H9 (cell line): ENCODE data around the gene ANKRD17. TPM values are rescaled to one million over a fixed set of nuclear protein-coding genes. Genes with fewer than 3 reads are reported as not detected.
A peak's percentile ranks its signal among the peaks of the same experiment; 100 is the strongest.

Source experiments
- DNase-seq: peaks from one replicate; pipeline ENCODE4 v3.0.0-alpha.2; 2017
- H2AFZ ChIP-seq: one replicate; pipeline ENCODE4 v1.6.1; 2013; ENCODE audit warnings: mild to moderate bottlenecking, low read length, control low read depth, moderate library complexity
- H2AK5ac ChIP-seq: 2 replicates; pipeline ENCODE4 v1.6.1; 2013; ENCODE audit warnings: low read length, control low read depth, mixed read lengths; ENCODE audit not compliant: insufficient read length
- H2BK120ac ChIP-seq: one replicate; pipeline ENCODE4 v1.6.1; 2013; ENCODE audit warnings: low read depth, mild to moderate bottlenecking, low read length, control low read depth, inconsistent platforms; ENCODE audit not compliant: poor library complexity, severe bottlenecking
- H2BK12ac ChIP-seq: 2 replicates; pipeline ENCODE4 v1.6.1; 2013; ENCODE audit warnings: low read length, control low read depth, mixed read lengths, low read depth; ENCODE audit not compliant: insufficient read length
- H2BK15ac ChIP-seq: 2 replicates; pipeline ENCODE4 v1.6.1; 2013; ENCODE audit warnings: low read depth, low read length, control low read depth
- H2BK20ac ChIP-seq: one replicate; pipeline ENCODE4 v1.6.1; 2013; ENCODE audit warnings: low read depth, mild to moderate bottlenecking, low read length, control low read depth, inconsistent platforms; ENCODE audit not compliant: poor library complexity, severe bottlenecking
- H2BK5ac ChIP-seq: 2 replicates; pipeline ENCODE4 v1.6.1; 2013; ENCODE audit warnings: low read length, control low read depth, mixed read lengths; ENCODE audit not compliant: insufficient read length
- H3K14ac ChIP-seq: 2 replicates; pipeline ENCODE4 v1.6.1; 2013; ENCODE audit warnings: low read length, control low read depth; ENCODE audit not compliant: insufficient read depth
- H3K18ac ChIP-seq: 2 replicates; pipeline ENCODE4 v1.6.1; 2013; ENCODE audit warnings: low read depth, mild to moderate bottlenecking, mixed read lengths, low read length, control low read depth; ENCODE audit not compliant: insufficient read length
- H3K23ac ChIP-seq: 2 replicates; pipeline ENCODE4 v1.6.1; 2013; ENCODE audit warnings: low read length, control low read depth, mixed read lengths, low read depth; ENCODE audit not compliant: insufficient read length
- H3K23me2 ChIP-seq: 2 replicates; pipeline ENCODE4 v1.6.1; 2013; ENCODE audit warnings: low read depth, mild to moderate bottlenecking, mixed read lengths, low read length, control low read depth; ENCODE audit not compliant: insufficient read length, poor library complexity, severe bottlenecking
- H3K27ac ChIP-seq: 2 replicates; pipeline ENCODE4 v1.5.1; 2013; ENCODE audit warnings: low read length, control low read depth, mixed read lengths, low read depth; ENCODE audit not compliant: insufficient read length
- H3K27me3 ChIP-seq: 2 replicates; pipeline ENCODE4 v1.6.1; 2013; ENCODE audit warnings: low read length, control low read depth, inconsistent platforms; ENCODE audit not compliant: insufficient read depth
- H3K4ac ChIP-seq: 2 replicates; pipeline ENCODE4 v1.6.1; 2013; ENCODE audit warnings: low read depth, mild to moderate bottlenecking, control low read depth, inconsistent platforms, low read length, moderate library complexity
- H3K4me1 ChIP-seq: 2 replicates; pipeline ENCODE4 v1.6.1; 2013; ENCODE audit warnings: low read length, control low read depth, inconsistent platforms; ENCODE audit not compliant: insufficient read depth
- H3K4me2 ChIP-seq: 2 replicates; pipeline ENCODE4 v1.6.1; 2013; ENCODE audit warnings: low read length, control low read depth, mixed read lengths; ENCODE audit not compliant: insufficient read length, insufficient read depth
- H3K56ac ChIP-seq: 2 replicates; pipeline ENCODE4 v1.6.1; 2013; ENCODE audit warnings: low read depth, mild to moderate bottlenecking, mixed read lengths, low read length, control low read depth; ENCODE audit not compliant: insufficient read length
- H3K79me1 ChIP-seq: 2 replicates; pipeline ENCODE4 v1.6.1; 2013; ENCODE audit warnings: low read depth, mild to moderate bottlenecking, moderate library complexity, low read length, control low read depth, inconsistent platforms; ENCODE audit not compliant: insufficient read depth, poor library complexity, severe bottlenecking
- H3K79me2 ChIP-seq: 2 replicates; pipeline ENCODE4 v1.6.1; 2013; ENCODE audit warnings: low read length, control low read depth, inconsistent platforms; ENCODE audit not compliant: insufficient read depth
- H3K9ac ChIP-seq: 2 replicates; pipeline ENCODE4 v1.6.1; 2013; ENCODE audit warnings: low read length, control low read depth, mixed read lengths; ENCODE audit not compliant: insufficient read length; ENCODE audit errors: extremely low read depth
- H3K9me3 ChIP-seq: one replicate; pipeline ENCODE4 v1.6.1; 2013; ENCODE audit warnings: low read depth, low read length, inconsistent platforms; ENCODE audit not compliant: control insufficient read depth
- H3T11ph ChIP-seq: one replicate; pipeline ENCODE4 v1.6.1; 2013; ENCODE audit warnings: mild to moderate bottlenecking, low read length, control low read depth, inconsistent platforms
- H4K20me1 ChIP-seq: one replicate; pipeline ENCODE4 v1.6.1; 2013; ENCODE audit not compliant: control insufficient read depth, insufficient read length, insufficient read depth
- H4K5ac ChIP-seq: 2 replicates; pipeline ENCODE4 v1.6.1; 2013; ENCODE audit warnings: low read depth, mild to moderate bottlenecking, mixed read lengths, low read length, control low read depth; ENCODE audit not compliant: insufficient read length
- H4K8ac ChIP-seq: replicated peaks from 2 replicates; pipeline ENCODE4 v1.6.1; 2013; ENCODE audit warnings: low read length, control low read depth, mixed read lengths, low read depth; ENCODE audit not compliant: insufficient read length
- H4K91ac ChIP-seq: 2 replicates; pipeline ENCODE4 v1.6.1; 2013; ENCODE audit warnings: low read depth, mild to moderate bottlenecking, moderate library complexity, mixed read lengths, low read length, control low read depth; ENCODE audit not compliant: insufficient read length
- H3K27ac Mint-ChIP-seq, 3 experiments: 2 replicates in 2 of 3; 3 replicates in 1 of 3; pipeline ENCODE4 v1.8.0; 2020 to 2021; ENCODE audit warnings: mixed read lengths in 3 of 3, mild to moderate bottlenecking in 1 of 3, moderate library complexity in 1 of 3
- H3K27me3 Mint-ChIP-seq: 2 replicates; pipeline ENCODE4 v1.8.0; 2021; ENCODE audit warnings: low read depth, mild to moderate bottlenecking, moderate library complexity, mixed read lengths
- H3K36me3 Mint-ChIP-seq, 3 experiments: 2 replicates in 2 of 3; 3 replicates in 1 of 3; pipeline ENCODE4 v1.8.0; 2020 to 2021; ENCODE audit warnings: low read depth in 3 of 3, mixed read lengths in 3 of 3; ENCODE audit not compliant: insufficient read depth in 1 of 3
- H3K4me1 Mint-ChIP-seq, 2 experiments: 2 replicates each; pipeline ENCODE4 v1.8.0; 2020; ENCODE audit warnings: mixed read lengths in 2 of 2
- H3K4me3 Mint-ChIP-seq, 2 experiments: 2 replicates in 1 of 2; 3 replicates in 1 of 2; pipeline ENCODE4 v1.8.0; 2020 to 2021; ENCODE audit warnings: mild to moderate bottlenecking in 2 of 2, mixed read lengths in 2 of 2, moderate library complexity in 1 of 2
- H3K9me3 Mint-ChIP-seq, 2 experiments: 2 replicates in 1 of 2; 3 replicates in 1 of 2; pipeline ENCODE4 v1.8.0; 2020; ENCODE audit warnings: mild to moderate bottlenecking in 2 of 2, mixed read lengths in 2 of 2, moderate library complexity in 1 of 2
- CTCF ChIP-seq: fragments of 200-600 bp; sonication (generic); conservative IDR thresholded peaks from 3 replicates; pipeline ENCODE4 v1.8.0; 2021; ENCODE audit warnings: antibody characterized with exemption, mild to moderate bottlenecking
- WGBS: extraction: QIAGEN DNeasy Blood & Tissue Kit; methylation state at CpG from one replicate; pipeline ENCODE4 v1.1.7; 2013; ENCODE audit warnings: missing lambda C conversion rate, low lambda C conversion rate, mixed read lengths; ENCODE audit not compliant: insufficient read length; ENCODE audit errors: extremely low coverage; 5-methylcytosine and 5-hydroxymethylcytosine counted together
- total RNA-seq: library from RNA; stranded (reverse); gene quantifications from 2 replicates; pipeline ENCODE4 v1.2.1, GENCODE V29; 2021

Gene ANKRD17
- total RNA-seq, 1 experiment from 2014 or later: 82.4 TPM

DNA sequence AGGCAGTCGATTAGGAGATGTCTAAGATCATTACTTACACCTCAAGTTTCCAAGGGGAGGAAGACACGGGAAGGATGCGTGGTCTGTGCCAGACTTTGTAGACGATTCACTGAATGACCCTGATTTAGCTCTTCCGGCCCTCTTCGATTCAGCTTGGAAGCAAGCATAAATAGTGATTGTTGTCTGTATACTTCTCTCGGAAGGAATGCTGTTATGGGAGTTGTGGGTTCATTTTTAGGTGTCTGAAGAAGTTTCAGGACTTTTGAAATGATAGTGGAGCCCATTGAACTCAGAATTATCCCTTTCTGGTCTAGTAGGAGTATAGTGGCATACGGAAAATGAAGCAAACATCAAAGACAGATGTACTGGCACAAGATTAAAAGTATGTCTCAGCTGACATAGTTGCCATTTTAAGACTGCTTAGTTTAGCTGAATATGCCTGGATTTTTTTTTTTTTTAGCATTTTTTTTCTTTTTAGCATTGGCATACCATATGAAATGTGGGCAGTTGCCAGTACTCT, 1.0 kb upstream of the ANKRD17 start:
- Histone ChIP-seq H3K23me2 (peaks cover 8% of the 10 kb centered on the region), H3K79me1 (no peaks in the 10 kb centered on the region), H2AK5ac (no peak overlapping the region), H2BK20ac (no peak overlapping the region), H4K91ac (no peak overlapping the region), H4K8ac (no peak overlapping the region), H2BK5ac (peak overlapping the region; percentile 66), H3K18ac (peak overlapping the region; percentile 97), H4K5ac (peak overlapping the region; percentile 10), H4K20me1 (no peaks in the 10 kb centered on the region), H3T11ph (no peak overlapping the region), H3K14ac (peak overlapping the region; percentile 95; the same call in 1 of the 2 replicates), H3K9ac (peak overlapping the region; percentile 97), H3K4me2 (peak overlapping the region; percentile 91), H3K23ac (no peak overlapping the region), H3K27ac (peak overlapping the region; percentile 86), H3K27me3 (no peaks in the 10 kb centered on the region), H2BK120ac (no peak overlapping the region), H3K4me1 (no peaks in the 10 kb centered on the region), H2BK15ac (no peak overlapping the region), H2BK12ac (peak overlapping the region; percentile 3), H3K4ac (no peak overlapping the region; the same call in 1 of the 2 replicates), H3K79me2 (peaks cover 21% of the 10 kb centered on the region; the same call in 1 of the 2 replicates), H2AFZ (peak overlapping the region; percentile 97), H3K56ac (peak overlapping the region; percentile 69), H3K9me3 (no peaks in the 10 kb centered on the region)
- Mint-ChIP-seq H3K36me3 (peaks cover 8 to 13% (median 9%) of the 10 kb centered on the region in 3 experiments), H3K27me3 (no peaks in the 10 kb centered on the region), H3K9me3 (peaks cover 0 to 5% of the 10 kb centered on the region in 2 experiments; a peak in 3 of 5 replicates), H3K27ac (peak overlapping the region; percentile 99), H3K4me3 (peak overlapping the region; percentile 100), H3K4me1 (peaks cover 21 to 23% of the 10 kb centered on the region in 2 experiments)
- no peak for DNase-seq
- TF ChIP-seq CTCF: no peak
- WGBS: no CpG with 5 or more reads among the region's 8 CpGs
